Prostate gland (tissue), 2 donors: Measurements from ENCODE around the gene E2F1.

ENCODE experiments used
- POLR2A ChIP-seq: fragments of 450-650 bp; IDR thresholded peaks from one replicate; pipeline ENCODE4 v1.6.1; 2016; ENCODE audit warnings: antibody characterized with exemption, mild to moderate bottlenecking
- POLR2AphosphoS5 ChIP-seq: sonication (generic); formaldehyde crosslinking; IDR thresholded peaks from one replicate; pipeline ENCODE4 v1.6.1; 2017; ENCODE audit warnings: antibody characterized with exemption
- TF ChIP-seq, protein P1 (sequence below), 4 experiments: fragments of 200-600 bp in 2 of 4; fragments of 450-650 bp in 2 of 4; sonication (generic) in 2 of 4; IDR thresholded peaks; 1 replicate in 3 of 4; 2 replicates in 1 of 4; pipeline ENCODE4 v1.5.1; 2016 to 2019; ENCODE audit warnings: antibody characterized with exemption in 4 of 4, mild to moderate bottlenecking in 2 of 4, moderate library complexity in 2 of 4

DNA sequence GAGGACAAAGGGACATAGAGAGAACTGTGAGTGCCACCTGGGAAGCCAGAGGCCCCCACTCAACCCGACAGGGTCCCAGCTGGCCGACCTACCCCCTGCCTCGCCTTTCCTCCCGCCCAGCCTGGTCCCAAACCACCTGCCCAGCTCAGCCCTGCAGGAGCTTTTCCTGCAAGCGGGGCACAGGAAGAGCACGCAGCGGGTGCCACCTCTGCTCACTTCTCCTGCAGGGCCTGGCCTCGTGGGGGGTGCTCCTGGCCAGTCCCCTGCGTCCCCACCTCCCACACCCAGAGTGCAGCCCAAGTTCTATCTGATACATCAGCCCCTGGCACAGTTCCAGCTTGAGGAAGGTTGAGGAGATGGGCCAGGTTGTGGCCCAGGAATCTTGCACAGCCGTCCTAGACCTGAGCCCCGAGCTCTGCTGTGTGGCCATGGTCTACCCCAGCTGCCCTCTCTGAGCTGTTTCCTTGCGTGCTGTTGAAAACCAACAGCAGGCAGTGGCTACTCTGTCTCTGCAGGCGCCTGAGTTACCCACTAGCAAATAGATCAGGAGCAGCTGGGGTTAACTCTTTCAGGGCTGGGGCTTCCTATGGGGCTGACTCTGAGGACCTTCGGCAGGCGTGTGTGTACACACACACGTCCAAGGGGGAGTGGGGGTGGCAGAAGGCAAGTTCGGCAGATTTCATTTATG is 13.6 kb downstream of the E2F1 start:
- TF ChIP-seq, protein P1, sequence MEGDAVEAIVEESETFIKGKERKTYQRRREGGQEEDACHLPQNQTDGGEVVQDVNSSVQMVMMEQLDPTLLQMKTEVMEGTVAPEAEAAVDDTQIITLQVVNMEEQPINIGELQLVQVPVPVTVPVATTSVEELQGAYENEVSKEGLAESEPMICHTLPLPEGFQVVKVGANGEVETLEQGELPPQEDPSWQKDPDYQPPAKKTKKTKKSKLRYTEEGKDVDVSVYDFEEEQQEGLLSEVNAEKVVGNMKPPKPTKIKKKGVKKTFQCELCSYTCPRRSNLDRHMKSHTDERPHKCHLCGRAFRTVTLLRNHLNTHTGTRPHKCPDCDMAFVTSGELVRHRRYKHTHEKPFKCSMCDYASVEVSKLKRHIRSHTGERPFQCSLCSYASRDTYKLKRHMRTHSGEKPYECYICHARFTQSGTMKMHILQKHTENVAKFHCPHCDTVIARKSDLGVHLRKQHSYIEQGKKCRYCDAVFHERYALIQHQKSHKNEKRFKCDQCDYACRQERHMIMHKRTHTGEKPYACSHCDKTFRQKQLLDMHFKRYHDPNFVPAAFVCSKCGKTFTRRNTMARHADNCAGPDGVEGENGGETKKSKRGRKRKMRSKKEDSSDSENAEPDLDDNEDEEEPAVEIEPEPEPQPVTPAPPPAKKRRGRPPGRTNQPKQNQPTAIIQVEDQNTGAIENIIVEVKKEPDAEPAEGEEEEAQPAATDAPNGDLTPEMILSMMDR (IDR thresholded peaks at IDR 0.05) = no peak
- no peak for TF ChIP-seq POLR2AphosphoS5
- no peak for TF ChIP-seq POLR2A
